NCI-H187 treated with DMSO at 0.1 percent for 48 hours (cell line): ENCODE data around the gene POC1A.

Experiments
- DNase-seq: peaks from one replicate; lab custom pipeline; 2025; lab: John Stamatoyannopoulos, UW

The POC1A gene

GRCh38 chr3:52150860-52151259, 3.4 kb downstream of the POC1A start:
- no peak for DNase-seq

DNA sequence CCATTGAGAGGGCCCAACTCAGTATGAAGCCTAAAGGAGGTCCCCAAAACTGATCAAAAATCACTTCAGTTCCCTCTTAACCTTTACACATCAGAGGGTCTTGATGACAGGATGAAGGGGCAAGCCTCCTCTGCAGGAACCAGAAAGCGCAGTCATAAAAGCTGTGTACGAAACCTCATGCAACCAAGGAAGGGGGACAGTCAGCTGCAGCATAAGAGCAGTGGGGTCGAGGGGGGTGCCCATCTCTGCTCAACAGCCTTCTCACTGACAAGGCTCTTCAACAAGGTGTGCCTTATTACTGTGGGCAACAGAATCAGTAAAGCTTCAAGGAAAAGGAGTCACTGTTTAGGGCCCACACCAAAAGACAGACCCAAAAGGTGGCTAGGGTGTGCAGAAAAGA, 3.9 kb downstream of the POC1A start:
- DNase-seq, result no peak

DNA sequence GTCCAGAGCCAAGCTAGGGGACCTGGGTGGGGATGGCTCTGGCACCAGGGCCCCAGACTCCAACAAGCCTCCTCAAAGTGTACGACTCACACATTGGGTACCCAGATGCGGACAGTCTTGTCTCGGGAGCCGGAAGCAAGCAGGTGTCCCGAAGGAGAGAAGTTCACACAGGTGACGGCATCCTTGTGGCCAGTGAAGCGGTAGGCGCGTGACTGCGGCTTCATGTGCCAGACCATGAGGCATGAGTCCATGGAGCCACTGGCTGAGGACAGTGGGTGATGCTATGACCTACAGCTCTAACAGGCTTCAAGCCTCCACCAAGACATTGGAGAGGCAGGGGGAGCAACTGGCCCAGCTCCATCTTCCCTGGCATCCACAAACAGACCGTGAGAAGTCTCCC, 4.5 kb downstream of the POC1A start:
- DNase-seq, result no peak

DNA sequence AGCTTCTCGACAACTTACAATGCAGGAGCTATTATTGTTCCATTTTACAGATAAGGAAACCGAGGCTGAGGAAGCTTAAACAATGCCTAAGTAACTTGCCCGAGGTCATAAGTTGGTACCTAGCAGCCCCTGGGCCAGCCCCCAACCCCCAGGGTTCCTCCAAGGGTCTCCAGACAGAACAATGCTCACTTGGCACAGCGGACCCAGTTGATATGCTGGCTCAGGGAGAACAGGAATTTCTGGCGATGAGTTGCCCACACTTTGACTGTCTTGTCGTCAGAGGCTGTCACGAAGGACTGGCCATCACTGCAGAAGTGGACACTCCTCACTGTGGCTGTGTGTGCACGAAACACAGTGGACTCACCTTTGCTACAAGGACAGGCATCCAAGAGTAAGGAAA, 5.2 kb downstream of the POC1A start:
- DNase-seq, result no peak

GRCh38 chr3:52147804-52148203, 6.4 kb downstream of the POC1A start:
- no peak for DNase-seq

- DNase-seq, result no peak
These were observed 7.4 kb downstream of the POC1A start for GRCh38 chr3:52146811-52147210.

- no peak for DNase-seq
These were observed 8.0 kb downstream of the POC1A start for GRCh38 chr3:52146189-52146588.

- DNase-seq, result no peak
These were observed 8.5 kb downstream of the POC1A start for GRCh38 chr3:52145736-52146110.

- no peak for DNase-seq
These were observed 9.2 kb downstream of the POC1A start for GRCh38 chr3:52144796-52145735.

- DNase-seq, result no peak
These were observed 10.0 kb downstream of the POC1A start for GRCh38 chr3:52144034-52144795.

- no peak for DNase-seq
These were observed 10.6 kb downstream of the POC1A start for GRCh38 chr3:52143616-52144015.

GRCh38 chr3:52143156-52143555, 11.1 kb downstream of the POC1A start:
- DNase-seq, result no peak

GRCh38 chr3:52141751-52142150, 12.5 kb downstream of the POC1A start:
- no peak for DNase-seq

- no peak for DNase-seq
These were observed 13.5 kb downstream of the POC1A start for GRCh38 chr3:52140769-52141168.

GRCh38 chr3:52140000-52140399, 14.2 kb downstream of the POC1A start:
- DNase-seq, result no peak

- DNase-seq, result no peak
These were observed 16.9 kb downstream of the POC1A start for GRCh38 chr3:52137311-52137710.

GRCh38 chr3:52136513-52136912, 17.7 kb downstream of the POC1A start:
- DNase-seq, result no peak

DNA sequence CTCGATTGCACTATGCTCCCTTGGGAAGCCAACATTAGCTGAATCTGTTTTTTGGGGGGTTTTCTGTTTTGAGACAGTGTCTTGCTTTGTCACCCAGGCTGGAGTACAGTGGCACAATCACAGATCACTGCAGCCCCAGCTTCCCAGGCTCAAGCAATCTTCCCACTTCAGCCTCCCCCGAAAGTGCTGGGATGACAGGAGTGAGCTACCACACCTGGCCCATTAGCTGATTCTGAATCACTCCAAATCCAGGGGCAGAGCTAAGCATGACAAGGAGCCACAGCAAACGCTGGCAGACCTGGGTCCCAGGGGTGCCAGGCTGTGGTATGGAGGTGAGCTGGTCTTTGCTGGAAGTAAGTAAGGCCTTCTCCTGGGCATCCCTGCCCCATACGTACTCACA, 18.9 kb downstream of the POC1A start:
- DNase-seq, result no peak

GRCh38 chr3:52134761-52135160, 19.5 kb downstream of the POC1A start:
- no peak for DNase-seq

DNA sequence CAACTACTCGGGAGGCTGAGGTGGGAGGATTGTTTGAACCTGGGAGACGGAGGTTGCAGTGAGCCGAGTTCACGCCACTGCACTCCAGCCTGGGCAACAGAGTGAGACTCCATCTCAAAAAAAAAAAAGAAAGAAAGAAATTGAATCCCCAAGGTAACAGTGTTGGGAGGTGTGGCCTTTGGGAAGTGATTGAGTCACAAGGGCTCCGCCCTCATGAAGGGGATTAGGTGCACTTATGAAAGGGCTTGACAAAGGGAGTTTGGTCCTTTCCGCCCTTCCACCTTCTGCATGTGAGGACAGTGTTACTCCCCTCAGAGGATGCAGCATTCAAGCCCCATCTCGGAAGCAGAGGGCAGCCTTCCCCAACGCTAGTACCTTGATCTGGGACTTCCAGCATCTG, 21.3 kb downstream of the POC1A start:
- DNase-seq, result no peak

DNA sequence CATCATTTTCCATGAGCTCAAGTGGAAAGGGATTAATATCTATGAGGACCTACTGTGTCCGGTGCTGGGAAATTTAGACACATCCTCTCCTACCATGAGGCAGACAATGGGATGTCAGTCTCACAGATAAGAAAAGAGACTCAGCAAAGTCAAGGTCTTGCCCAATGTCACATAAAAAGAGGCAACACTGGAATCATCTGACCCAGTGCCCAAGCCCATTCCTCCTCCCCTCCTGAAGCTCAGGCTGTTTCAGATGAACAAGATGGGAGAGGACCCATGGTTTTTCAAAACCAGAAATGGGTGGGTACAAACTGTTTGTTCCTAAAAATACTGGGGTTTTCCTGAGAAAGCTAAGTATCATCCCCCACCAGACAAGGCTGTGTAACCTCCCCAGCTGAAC, 22.2 kb downstream of the POC1A start:
- no peak for DNase-seq

GRCh38 chr3:52130966-52131622, 23.1 kb downstream of the POC1A start:
- DNase-seq, result no peak
